Dedifferentiated amniotic fluid mesenchymal stem cell (primary cell): ENCODE data around the gene GPBP1L1.
"Not testable (repeated sequence)": the region's sequence is repeated elsewhere in the genome, so short reads cannot be mapped to it uniquely, and the experiment has no call there.

ENCODE experiments used
- DNase-seq: peaks from one replicate; pipeline ENCODE4 v3.0.0-alpha.2; 2016; ENCODE audit errors: extremely low spot score

The GPBP1L1 gene, protein sequence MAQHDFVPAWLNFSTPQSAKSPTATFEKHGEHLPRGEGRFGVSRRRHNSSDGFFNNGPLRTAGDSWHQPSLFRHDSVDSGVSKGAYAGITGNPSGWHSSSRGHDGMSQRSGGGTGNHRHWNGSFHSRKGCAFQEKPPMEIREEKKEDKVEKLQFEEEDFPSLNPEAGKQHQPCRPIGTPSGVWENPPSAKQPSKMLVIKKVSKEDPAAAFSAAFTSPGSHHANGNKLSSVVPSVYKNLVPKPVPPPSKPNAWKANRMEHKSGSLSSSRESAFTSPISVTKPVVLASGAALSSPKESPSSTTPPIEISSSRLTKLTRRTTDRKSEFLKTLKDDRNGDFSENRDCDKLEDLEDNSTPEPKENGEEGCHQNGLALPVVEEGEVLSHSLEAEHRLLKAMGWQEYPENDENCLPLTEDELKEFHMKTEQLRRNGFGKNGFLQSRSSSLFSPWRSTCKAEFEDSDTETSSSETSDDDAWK

DNA sequence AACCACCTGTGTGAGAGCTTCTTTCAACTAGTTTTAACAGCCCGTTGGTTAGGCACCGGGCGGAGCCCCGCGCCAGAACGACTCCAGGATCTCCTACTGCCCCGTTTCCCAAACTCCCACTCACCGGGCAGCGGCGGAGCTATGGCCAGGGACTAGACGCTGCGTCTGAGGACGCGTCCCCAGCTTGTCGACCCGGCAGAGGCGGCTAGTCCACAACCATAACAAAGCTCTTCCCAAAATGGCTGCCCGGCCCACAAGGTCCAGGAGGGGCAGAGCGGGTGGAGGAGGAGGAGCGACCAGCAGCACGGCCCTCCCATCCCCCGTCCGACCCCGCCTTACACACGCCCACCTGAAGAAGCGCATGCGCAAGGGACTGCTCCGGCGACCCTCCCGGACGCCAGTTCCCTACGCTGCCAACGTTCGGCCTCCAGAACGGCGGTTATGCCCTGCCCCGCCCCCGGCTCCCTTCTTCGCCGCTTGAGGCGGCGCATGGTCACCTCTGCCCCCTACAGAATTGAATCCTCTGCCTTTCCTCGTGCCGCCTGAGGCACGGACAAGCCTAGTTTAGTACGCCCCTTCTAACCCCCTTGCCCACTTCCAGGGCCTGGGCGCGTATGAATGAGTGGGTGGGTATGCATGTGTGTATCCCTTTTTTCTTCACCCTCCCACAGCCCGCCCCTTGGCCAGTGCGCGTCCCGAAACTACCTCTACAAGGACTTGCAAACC is at the start of gene GPBP1L1:
Gene GPBP1L1, minus strand, starts transcription at position 246 of the 726 bp plus-strand sequence. CDS start 27,446 bp downstream, outside the sequence.
- DNase-seq: peak; percentile 95

DNA sequence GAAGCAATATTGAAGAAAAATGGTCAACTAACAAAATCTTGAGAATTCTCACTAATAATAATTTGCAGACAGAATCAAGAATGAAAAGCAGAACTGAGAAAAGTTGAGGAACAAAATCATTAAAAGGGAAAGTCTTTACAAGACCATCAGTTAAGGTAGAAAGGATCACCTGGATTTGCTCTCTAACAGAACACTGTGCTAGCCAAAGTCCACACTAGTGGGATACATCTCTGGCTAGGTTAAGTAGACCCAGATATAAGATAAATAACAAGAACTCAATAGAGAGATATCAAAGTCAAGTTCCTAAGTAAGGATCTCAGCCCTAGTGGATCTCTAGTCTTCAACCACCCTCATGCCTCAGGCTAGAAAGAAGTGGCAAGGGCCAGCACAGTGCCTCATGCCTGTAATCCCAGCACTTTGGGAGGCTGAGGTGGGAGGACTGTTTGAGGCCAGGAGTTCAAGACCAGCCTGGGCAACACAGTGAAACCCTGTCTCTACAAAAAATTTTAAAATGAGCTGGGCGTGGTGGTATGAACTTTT is 44.5 kb upstream of the GPBP1L1 start:
- no peak for DNase-seq

DNA sequence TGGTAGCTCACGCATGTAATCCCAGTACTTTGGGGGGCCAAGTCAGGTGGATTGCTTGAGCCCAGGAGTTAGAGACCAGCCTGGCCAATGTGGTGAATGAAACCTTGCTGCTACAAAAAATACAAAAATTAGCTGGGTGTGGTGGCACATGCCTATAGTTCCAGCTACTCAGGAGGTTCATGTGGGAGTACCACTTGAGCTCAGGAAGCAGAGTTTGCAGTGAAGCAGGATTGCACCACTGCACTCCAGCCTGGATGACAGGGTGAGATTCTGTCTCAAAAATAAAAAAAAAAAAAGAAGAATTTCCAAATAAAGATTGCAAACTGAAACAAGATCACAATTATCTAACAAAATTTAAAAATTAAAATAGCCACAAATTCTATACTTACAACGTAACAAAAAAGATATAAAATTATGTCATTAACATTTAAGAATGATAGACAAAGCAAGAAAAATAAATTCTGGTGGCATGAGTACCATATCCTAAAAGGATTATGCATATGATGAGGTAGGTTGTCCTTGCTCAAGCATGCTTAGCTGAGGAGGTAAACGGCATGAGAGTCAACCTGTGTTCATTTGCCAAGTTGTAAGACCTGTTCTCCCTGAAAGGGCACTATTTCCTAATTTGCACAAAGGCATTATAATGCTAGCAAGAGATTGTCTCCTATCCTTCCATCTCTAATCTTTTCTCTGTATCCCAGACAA is 43.9 kb upstream of the GPBP1L1 start:
- no peak for DNase-seq

DNA sequence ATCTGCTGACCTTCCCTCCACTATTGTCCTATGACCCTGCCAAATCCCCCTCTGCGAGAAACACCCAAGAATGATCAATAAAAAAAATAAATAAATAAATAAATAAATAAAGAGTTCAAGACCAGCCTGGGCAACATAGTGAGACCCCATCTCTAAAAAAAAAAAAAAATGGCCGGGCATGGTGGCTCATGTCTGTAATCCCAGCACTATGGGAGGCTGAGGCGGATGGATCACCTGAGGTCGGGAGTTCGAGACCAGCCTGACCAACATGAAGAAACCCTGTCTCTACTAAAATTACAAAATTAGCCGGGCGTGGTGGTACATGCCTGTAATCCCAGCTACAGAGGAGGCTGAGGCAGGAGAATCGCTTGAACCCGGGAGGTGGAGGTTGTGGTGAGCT is 39.7 kb upstream of the GPBP1L1 start:
- DNase-seq: not testable (repeated sequence)

DNA sequence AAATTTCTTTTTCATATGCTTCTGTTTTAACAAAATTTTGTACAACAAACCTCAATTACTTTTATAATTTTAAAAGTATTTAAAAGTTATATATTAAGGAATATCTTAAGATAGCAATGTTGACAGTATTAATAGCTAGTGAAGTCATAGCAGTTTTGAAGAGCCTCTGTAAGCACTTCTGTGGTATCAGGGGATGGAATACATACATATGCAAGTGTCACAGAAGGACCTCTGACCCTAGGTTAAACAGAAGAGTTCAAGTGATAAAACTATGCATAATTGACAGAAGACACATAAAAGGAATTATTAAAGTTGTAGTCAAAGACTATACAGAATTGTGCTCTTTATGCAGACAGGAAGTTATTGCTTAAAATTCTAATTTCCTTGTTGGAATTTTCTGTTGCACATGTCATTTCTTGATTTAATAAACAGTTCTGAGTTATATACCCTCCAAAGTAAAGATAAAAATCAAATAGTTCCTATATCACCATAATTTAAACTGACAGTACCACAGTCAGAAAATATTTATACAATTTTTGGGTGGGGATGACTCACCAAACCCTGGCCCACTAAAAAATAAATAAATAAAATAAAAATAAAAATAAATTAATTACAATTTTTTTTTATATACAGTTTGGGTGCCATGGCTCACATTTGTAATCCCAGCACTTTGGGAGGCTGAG is 37.1 kb upstream of the GPBP1L1 start:
- peak; percentile 24 for DNase-seq

DNA sequence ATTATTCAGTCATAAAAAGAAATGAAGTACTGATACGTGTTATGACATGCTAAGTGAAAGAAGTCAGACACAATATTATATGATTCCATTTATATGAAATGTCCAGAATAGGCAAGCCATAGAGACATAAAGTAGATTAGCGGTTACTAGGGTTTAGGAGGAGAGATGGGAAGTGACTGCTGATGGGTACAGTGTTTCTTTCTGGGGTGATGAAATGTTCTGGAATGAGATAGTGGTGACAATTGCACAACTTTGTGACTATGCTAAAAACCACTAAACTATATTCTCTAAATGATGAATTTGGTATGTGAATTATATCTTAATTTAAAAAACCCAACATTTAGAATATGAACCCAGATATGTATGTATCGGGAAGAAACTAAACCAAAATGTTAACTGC is 36.5 kb upstream of the GPBP1L1 start:
- no peak for DNase-seq

DNA sequence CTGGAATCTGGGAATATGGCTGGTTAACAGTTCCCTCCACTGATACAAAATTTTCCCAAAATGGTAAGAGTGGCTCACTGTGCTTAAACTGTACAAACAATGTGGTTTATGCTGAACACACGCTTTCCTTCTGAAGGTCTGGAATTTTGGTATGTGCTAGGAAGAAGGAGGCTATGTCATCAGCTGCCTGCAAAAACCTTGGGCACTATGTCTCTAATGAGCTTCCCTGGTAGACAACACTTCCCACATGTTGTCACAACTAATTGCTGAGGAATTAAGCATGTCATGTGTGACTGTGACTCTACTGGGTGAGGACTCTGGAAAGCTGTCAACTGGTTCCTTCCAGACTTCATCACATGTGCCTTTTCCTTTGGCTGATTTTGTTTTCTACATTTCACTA is 34.9 kb upstream of the GPBP1L1 start:
- DNase-seq: peak; percentile 76

DNA sequence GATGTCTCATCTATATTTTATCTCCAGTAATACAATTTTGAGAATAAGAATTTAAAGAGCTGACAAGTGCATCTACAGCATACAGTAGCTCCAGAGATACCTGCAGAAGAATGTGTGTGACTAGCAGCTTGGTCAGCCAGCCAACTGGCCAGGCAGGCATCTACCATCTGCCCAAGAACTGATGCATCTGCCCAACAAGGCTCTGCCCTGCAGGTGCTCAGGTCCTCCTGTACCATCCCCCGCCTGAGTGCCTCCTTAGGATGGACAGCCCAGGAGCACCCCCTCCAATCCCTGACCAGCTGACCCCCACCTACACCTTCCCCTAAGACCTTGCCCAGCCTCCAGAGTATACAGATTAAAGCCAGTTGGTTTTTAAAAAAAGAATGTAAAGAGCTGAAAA is 32.0 kb upstream of the GPBP1L1 start:
- no peak for DNase-seq

DNA sequence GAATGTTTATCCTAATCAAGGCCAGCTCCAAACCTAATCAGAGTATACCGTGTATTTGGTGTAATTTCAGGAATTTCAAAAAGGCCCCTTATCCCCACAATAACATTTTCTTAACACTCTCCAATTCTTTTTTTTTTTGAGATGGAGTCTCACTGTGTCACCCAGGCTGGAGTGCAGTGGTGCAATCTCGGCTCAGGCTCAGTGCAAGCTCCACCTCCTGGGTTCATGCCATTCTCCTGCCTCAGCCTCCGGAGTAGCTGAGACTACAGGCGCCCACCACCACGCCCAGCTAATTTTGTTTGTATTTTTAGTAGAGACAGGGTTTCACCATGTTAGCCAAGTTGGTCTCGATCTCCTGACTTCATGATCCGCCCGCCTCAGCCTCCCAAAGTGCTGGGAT is 31.1 kb upstream of the GPBP1L1 start:
- DNase-seq: not testable (repeated sequence)

DNA sequence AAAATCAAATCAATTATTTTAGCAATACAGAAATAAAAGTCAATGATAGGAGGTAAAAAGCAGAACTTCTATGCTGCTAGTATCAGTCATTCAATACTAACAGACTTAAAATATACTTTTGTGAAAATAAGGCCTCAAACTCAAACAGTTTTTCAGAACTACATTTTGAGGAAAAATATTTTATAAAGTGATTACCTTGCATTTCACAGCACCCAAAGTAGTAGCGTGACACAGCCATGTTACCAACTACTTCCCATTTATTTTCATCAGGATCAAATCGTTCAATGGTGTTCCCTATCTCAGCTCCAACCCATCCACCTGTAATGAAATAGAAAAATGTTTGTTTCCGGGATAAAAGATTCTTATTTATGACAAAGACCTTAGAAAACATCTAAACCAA is 30.4 kb upstream of the GPBP1L1 start:
- no peak for DNase-seq

DNA sequence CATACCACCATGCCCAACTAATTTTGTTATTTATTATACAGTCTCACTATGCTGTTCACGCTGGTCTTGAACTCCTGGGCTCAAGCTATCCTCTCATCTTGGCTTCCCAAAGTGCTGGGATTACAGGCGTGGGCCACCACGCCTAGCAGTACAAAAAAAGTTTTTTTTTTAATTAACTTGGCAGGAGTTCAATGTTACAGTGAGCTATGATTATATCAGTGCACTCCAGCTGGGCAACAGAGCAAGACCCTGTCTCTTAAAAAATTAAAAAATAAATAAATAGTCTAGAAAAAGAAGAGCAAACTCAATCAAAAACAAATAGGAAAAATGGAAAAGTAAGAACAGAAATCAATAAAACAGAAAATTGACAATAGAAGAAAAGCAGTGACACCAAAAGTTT is 27.4 kb upstream of the GPBP1L1 start:
- no peak for DNase-seq

DNA sequence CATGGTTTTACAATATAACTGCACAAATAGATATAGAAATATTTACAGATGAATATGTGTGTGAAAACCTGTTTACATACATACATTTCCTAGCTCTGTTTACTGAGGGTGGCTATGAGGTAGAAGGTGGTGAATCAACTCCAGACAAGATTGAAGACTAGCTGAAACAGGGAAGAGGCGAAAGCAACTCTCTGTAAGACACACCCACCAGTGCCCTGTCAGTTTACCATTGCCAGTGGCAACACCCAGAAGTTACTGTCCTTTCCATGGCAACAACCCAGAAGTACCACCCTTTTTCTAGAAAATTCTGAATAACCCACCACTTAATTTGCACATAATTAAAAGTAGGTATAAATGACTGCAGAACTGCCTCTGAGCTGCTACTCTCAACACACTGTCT is 18.3 kb upstream of the GPBP1L1 start:
- no peak for DNase-seq

DNA sequence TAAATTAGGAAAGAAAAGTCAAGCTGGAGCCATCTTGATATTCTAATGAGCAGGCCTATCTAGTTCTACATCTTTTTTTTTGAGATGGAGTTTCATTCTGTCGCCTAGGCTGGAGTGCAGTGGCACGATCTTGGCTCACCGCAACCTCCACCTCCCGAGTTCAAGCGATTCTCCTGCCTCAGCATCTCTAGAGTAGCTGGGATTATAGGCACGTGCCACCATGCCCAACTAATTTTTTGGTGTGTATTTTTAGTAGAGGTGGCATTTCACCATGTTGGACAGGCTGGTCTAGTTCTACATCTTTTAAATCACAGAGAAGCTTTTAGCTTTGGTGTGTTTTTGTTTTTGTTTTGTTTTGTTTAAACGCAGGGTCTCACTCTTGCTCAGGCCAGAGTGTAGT is 8.5 kb upstream of the GPBP1L1 start:
- no peak for DNase-seq

DNA sequence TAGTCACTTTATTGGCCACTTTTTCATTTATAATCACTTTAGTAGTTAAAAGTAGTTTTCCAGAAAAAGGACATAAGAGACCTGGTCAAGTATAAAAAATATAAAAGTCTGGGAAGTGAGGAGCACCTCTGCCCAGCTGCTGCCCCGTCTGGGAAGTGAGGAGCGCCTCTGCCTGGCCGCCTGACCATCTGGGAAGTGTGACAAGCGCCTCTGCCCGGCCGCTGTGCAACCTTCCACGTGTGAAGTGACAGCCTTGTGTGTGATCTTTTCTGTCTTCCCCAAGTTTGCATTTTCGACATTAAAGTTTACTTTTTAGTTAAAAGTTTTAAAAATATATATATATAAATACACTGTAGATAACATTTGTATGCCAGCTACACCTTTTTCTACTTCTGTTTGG is 7.5 kb upstream of the GPBP1L1 start:
- DNase-seq: not testable (repeated sequence)

DNA sequence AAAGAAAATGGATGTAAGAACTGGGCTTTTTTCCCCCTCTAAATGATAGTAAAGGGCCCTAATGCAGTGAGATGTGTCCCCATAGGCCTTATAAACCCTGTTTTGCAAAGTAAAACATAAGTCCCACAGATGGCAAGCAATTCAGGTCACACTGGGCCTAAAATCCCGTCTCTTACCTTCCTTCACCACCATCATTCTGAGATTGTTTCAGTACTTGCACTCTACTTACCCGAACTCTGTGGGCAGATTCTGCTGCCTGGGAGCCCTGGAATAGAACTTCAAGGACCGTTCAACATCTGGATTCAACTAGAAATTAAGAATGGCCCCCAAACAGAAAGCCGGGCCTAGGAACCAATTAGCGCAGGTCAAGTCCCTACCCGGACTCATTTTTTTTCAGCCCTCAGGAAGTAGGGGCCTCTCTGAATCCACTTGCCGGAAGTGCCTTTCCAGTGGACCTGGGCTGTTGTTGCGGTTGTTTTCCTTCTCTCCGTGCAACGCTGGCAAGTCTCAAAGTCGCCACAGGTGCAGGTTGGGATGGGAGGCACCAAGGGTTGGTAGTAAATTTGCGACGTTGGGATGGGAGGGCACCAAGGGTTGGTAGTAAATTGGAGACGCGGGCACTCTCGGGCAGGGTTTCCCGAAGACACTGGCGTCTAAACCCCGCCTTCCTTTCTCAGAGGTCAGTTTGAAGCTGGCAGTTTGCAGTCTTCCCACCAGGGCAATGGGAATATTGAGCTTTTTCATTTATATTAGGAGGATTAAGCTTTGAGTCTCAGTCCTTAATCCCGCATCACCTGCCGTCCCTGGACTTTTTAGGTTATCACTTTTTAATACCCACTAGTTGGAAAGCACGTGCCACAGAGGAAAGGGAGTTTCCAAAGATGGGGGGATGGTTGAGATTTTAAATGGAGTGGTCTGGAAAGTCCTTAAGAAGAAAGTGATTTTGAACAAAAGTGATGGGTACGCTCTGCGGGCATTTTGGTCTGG is 1.7 kb upstream of the GPBP1L1 start, which contains the start of gene TMEM69:
Gene TMEM69, plus strand, starts transcription at position 428 of the 987 bp plus-strand sequence. CDS start 2,888 bp downstream, outside the sequence.
- DNase-seq: peak; percentile 92

DNA sequence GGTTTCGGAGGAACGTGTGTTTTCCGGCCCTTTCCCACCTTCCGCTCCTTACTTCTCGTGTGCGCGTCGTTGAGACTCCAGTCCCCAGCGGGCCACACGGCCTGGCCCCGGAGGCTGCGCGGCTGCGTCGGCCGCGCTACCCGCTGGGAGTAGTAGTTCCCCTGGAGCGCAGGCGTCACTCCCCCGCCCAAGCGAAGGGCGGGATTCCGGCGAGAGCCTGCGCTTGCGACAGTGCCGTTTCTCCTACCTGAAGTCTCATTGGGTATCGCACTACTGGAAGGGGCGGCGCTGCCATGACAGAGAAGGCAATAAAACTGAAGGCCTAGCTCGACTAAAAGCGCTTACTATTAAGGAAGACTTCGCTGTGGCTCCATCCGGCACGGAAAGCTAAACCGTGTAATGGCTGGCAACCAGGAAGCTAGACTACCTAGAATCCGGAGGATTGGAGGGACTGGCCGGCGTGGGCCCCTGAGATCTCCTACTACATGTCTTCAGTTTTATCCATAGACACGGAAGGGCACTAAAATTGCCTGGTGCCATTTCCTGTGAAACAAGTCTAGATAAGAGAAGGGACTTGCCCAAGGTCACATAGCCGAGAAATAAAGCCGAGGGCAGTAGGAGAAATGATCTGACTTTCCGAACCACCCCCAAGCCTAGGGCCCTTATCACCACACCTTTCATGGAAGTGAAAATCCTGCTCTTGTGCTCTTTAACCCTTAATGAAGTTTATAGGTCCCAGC is 851 bp upstream of the GPBP1L1 start:
- DNase-seq: peak; percentile 98

DNA sequence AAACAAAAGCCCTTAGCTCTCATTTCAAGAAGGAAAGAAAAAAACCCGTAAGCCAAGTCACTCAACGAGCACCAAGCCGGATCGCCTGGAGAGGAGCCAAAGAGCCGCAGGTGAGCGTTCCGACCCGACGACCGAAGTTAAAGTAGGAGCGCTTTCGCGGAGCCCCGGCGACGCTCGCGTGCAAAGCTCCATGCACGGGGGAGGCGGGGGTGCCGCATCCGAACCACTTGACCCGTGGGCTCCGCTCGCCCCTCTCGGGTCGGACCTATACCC is 382 bp downstream of the GPBP1L1 start:
- DNase-seq: peak; percentile 22

DNA sequence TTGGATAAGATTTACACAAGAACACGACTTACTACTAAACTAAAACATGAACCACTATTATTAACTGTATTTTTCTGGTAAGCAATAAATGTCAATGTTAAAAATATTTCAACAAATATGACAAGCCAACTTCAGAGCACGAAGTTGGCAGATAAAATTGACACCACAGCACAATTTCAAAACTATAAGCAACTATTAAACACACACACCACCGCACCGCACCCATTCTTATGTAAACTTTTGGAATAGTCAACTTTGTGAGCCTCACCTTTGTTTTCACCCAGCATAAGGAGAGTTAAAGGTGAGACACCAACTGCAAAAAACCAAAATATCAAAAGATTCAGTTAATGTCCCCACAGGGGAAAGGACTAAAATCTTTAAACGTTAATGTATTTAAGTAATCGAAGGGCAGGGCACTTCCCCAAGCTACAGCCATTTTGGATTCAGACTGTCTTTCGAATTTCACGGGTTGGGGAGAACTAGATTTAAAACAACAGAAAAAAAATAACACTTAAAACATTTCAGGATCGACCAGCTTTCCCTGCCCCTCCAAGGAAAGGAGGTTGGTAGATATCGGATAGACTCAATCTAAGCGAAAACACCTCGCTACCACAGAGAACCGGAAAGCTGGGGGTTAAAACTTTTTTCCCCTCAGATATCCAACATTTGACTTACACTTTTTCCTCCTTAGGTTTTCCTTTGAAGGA is 872 bp downstream of the GPBP1L1 start:
- no peak for DNase-seq

DNA sequence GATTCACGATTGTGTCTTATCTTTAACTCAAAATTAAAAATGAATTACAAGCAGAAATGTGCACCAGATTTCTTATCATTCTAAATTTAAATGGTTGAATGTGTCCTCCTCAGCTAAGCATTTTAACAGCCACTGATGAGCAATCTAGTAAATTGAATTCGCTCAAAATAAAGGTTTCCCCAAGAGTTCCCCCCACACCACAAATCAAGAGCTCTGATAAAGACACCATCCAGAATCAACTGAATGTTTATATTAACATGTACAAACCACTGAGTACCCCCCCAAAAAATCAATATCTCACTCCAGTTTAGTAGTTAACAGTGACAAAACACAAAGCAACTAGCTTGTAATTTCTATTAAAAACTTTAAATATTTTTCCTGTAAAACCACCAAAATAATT is 1.9 kb downstream of the GPBP1L1 start:
- no peak for DNase-seq
